CD4-positive, alpha-beta T cell treated with Interleukin-17A for 1 hour (primary cell): ENCODE results near the gene MICAL1.

Experiments
- DNase-seq: peaks from one replicate; pipeline ENCODE4 v3.0.0-alpha.2; 2020

The MICAL1 gene

DNA sequence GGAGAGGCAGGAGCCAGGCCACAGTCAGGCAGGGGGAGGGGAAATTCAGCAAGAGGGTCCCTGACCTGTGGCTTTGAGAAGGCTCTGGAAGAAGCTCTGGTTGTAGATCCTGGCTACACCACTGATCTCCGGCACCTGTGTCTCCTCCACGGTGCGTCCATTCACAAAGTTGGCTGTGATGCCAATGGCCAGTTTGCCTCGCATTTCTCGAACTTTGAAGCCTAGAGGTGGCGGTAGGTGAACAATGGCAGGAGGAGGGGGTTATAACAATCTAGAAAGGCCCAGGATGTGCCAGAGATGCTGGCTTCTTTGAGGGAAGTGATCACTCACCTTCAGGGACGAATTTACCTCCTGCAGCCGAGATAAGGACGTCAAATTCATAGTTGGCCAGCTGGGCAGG, 3.4 kb downstream of the MICAL1 start:
- no peak for DNase-seq

DNA sequence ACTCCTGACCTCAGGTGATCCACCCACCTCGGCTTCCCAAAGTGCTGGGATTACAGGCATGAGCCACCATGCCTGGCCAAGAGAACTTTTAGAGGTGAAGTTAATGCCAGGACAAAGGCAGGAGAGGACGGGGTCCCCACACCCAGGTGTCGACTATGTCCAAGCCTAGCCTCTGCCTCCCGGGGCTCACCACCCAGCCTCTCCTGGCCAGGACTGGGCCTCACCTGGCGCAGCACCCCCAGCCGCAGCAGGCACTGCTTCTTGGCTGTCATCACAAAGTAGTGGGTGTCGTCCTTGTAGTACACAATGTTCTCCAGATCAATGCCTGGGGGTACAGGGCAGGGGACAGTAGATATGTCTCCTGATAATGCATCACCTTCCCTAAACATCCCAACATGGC, 4.2 kb downstream of the MICAL1 start:
- DNase-seq, result no peak

DNA sequence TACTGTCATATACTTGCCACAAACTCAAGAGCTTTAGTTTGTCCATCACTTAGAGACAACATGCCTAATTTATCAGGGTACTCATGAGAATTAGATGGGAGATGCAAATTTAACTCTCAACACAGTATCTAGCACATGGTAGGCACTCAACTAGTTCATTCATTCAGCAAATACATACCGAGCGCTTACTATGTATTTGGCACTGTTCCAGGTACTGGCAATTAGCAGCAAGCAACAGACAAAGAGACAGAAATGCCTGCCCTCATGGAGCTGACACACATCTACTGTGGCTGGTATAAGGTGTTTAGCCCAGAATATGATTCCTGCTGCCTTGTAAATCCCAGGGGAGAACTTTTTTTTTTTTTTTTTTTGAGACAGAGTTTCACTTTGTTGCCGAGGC, 4.8 kb downstream of the MICAL1 start:
- no peak for DNase-seq

DNA sequence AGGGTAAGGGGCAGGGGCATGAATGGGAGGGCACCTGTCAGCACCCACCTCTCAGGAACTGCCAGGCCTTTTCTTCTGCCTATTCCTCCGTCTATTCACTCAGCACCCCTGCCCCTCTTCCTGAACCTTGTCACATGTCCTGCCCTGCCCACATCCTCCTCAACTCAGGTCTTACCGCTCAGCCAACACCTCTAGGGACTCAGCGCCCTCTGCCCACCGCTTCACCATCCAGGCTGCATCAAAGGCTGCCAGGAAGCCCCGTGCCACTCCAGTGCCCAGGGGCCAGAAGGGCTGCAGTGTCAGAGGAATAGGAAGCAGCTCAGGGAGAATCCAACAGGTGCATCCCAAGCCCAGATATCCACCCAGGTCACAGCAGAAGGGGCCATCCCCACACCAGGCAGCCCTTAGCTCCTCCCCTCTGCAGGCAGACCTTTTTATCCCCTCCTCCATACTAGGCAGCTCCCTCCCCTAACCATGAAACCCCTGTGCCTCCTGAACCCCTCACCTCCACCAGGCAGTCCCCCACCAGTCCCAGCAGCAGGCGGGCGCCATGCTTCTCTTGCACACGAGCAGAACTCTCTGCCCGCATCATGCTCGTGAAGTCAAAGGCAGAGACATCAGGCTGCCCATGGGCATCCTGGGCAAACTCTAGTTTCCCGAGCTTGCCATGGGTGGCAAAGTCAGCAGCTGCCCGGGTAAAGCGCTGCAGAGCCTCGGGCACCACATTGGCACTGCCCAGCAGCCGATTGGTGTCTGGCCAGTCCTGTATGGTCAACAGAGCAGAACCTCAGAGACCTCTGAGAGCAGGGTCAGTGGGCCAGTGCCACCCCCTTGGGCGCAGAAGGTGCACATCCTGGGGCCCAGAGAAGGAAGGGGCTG, 5.5 kb downstream of the MICAL1 start:
- DNase-seq, result peak; percentile 55

DNA sequence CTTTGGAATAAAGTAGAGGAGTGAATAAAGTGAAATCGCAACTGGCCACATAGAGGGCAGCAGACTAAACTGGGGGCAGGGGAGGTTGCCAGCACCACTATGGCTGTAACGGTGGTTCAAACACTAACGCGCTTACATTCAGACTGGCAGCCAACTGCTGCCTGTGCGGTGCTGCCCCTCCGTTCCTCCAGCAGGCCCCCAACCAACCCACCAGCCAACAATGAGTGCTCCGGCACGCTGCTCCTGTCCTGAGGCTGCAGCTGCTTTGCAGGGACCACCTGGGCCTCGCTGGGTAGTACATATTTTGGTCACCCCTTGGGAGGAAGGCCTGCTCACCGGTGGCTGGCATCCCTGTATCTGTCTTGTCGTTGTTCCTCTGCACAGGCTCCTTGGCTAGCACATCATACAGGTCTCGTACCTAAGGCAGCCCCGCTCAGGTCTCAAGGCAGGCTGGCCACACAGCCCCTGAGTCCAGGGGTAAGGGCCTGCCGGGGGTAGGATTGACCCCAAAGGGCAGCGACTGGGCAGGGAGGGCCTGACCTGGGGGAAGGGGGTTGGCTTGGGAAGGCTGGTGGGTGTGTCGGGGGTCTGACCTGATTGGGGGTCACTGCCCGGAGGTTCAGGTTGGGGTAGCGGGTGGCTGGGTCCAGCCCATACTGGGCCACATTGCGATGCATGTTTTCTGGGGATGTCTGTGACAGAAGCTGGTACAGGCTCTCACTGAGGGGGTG, 6.3 kb downstream of the MICAL1 start:
- DNase-seq, result no peak

DNA sequence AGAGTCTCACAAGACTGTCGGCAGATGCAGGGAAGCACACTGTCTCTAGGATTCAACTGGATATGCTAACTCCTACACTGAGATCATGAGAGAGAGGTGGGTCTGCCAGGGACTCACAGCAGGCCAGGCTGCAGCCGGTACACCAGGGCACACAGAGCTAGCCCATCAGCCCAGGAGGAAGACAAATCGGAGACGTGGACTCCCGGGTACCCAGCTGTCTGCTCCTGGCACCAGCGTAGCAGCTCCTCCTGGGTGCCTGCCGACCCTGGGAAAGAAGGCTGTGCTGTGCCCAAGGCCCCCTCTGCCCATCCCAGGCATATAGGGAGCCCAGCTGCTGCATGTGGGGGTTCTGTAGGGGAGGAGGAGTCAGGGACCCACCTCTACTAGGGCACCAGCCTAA, 7.0 kb downstream of the MICAL1 start:
- DNase-seq, result no peak

DNA sequence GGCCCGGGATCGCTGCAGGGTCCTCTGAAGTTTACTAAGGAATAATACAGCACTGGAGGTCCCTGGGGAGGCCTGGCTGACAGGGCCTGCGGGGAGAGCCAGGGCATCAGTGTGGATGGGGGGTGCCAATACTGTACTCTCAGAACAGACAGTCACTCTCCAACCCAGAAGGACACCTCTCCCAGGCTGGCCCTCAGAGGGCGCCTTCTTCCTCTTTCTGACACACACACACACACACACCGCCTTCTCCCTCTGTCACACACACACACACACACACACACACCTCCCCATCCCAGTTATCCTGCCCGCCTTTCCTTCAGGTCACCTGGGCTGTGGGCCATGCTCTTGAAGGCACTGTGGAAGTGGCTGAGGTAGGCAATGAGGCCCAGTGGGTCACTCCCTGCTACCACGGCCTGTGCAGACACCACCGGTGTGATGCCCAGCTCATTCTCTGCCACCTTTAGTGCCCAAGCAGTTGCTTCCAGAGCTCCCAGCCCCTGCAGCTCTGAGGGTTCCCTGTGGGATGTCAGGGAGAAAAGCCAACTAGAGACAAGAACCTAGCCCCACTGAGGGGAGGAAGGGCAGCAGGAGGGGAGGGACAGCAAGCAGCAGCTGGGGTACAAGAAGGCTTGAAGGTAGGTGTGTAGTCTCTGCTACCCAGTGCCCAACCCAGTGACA, 7.6 kb downstream of the MICAL1 start:
- no peak for DNase-seq

DNA sequence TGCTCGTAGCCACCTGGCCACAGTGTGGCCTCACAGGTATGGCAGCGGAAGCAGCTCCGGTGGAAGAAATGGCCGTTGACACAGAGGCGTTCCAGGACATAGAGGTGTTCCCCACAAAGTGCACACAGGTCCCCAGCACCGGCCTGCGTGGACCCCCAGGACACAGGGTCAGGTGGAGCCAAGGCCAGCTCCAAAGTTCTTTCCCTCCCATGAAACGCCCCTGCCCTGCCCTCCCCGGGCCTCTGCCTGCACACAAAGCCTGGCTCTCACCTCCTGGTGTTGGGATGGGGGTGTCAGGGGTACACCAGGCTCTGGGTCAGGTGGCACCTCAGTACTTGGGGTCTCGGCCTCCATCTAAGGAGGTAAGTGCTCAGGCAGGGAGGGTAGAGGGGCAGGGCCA, 8.5 kb downstream of the MICAL1 start:
- DNase-seq, result no peak

DNA sequence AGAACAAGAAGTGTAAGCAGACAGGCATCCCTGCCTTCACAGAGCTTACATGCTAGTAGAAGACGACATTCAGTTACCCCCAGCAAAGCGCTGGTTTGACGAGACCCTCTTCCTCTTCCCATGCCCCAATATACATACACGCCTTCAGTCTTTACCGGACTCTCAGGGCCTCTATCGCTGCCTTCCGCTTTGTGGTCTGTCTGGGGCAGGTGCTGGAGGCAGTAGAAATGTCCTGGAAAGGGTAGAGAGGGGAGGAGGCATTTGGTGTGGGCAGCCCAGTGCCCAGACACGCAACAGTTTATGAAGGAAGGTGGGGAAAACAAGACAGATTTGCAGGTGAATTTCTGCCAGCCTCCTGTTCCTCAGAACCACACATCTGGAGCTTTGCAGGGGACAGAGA, 9.0 kb downstream of the MICAL1 start:
- no peak for DNase-seq

DNA sequence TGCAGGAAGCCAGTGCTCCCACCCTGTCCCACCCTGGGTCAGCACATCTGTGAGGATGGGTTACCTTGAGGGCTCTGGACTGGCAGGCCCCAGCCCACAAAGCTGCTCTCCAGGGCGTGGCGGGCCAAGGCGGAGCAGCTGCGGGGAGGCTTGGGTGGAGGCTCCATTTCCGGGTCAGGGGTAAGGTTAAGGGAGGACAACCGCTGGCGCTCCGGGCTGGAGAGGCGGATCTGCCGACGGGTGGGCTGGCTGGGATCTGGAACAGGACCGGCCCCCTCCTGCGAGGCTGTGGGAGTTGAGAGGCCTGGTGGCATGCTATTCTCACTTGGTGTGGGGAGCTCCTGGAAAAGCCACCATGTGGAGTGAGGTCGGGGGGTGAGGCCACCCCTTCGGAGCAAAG, 9.5 kb downstream of the MICAL1 start:
- DNase-seq, result no peak

DNA sequence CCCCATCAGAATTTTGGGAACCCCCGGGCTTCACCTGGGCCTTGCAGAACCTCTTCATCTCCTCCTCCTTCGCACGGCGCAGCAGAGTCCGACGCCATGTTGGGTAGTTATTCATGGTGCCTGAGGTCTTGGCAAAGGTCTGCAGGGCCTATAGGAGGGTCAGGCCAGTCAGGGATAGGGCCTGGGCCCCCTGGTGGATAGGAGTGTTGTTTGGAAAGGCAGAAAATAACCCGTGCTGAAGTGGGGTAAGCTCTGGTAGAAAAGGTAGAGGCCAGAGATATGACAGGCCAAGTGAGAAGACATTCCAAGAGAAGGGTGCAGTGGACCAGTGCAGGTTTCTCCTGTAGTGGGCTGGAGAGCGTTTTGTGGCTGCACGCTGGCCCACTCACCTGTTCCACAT, 10.2 kb downstream of the MICAL1 start:
- DNase-seq, result no peak

DNA sequence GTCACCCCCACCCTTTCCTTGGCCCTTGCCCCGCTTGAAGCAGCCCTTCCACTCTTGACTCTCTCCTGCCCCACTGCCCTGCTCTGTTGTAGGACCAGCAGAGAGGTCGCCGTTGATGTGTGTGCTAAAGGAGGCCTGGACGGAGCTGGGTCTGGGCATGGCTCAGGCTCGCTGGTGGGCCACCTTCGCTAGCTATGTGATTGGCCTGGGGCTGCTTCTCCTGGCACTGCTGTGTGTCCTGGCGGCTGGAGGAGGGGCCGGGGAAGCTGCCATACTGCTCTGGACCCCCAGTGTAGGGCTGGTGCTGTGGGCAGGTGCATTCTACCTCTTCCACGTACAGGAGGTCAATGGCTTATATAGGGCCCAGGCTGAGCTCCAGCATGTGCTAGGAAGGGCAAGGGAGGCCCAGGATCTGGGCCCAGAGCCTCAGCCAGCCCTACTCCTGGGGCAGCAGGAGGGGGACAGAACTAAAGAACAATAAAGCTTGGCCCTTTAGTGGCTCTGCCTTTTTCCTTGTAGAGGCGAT, 12.1 kb downstream of the MICAL1 start:
- no peak for DNase-seq

DNA sequence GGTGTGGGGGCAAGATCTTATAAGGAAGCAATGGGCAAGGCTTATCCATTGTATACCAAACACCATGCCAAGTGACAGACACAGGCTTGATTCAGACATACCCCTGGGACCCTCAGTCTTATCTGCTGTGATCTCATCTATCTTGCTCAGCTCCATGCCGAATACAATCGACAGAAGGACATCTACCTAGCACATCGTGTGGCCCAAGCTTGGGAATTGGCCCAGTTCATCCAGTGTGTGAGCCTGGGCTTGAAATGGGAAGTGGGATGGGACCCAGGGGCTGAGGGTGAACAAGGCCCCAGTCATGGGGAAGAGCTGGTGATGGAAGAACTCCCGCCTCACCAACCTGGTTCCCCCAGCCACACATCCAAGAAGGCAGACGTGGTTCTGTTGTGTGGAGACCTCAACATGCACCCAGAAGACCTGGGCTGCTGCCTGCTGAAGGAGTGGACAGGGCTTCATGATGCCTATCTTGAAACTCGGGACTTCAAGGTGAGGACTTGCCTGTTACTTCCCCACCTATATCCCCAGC, 13.1 kb downstream of the MICAL1 start:
- DNase-seq, result no peak

DNA sequence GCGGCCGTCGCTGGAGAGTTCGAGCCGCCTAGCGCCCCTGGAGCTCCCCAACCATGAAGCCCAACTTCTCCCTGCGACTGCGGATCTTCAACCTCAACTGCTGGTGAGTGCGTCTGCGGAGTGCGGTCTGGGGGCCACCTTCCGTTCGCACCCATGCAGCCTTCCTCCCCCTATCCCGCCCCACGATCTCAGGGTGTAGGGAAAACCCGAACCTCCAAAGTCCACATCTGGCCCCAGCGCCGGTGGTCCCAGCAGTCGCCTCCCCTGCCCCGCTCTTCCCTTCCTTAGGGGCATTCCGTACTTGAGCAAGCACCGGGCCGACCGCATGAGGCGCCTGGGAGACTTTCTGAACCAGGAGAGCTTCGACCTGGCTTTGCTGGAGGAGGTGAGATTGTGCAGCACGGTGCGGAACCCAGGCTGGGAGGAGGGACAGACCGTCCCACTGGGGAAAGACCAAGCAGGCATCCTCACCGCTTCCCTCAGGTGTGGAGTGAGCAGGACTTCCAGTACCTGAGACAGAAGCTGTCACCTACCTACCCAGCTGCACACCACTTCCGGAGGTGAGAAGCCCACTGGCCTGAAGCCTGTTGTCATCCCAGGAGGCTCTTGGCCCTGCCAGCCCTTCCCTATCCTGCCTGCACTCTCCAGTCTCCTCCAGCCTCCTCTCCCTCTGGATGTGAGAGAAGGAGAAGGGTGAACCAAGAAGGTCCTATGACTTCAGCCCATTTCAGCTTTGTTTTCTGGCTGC, 14.3 kb downstream of the MICAL1 start:
- DNase-seq, result peak; percentile 62

DNA sequence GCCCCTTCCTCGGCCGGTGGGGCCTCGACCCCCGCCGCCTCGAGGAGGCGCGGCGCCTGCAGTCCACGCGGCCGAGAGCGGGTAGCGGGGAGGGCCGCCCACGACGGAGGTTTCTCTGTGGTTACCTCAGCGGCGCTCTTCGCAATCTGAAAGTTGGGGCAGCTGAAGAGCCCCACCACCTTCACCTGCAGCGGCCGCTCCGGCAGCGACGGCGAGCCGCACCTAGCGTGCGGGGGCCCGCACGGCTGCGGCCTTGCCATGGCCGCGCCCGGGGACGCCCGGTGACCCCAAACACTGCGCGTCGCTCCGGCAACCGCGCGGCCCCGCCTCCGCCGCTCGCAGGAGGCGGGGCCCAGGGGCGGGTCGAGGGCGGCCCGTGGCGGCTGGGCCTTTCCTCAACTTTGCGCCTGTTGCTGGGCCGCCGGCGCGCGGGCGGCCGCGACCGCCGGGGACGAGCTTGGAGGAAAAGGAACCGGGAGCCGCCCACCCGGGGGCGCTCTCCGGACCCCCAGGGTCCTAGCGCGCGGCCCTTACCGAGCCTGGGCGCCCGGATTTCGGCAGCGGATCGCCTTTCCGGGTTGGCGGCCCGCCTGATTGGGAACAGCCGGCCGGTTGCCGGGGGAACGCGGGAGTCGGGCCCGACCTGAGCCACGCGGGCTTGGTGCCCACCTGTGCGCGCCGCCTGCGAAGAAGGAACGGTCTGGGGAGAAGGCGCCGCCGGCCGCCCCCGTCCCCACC, 15.1 kb downstream of the MICAL1 start, which contains the start of the genes PPIL6 and SMPD2:
PPIL6 (minus strand) TSS at position 298 of the 738 bp plus-strand sequence; CDS start at position 260, 38 bp downstream.
SMPD2 (plus strand) TSS at position 394 of the 738 bp plus-strand sequence. CDS start 398 bp downstream, outside the sequence.
- peak; percentile 85 for DNase-seq

DNA sequence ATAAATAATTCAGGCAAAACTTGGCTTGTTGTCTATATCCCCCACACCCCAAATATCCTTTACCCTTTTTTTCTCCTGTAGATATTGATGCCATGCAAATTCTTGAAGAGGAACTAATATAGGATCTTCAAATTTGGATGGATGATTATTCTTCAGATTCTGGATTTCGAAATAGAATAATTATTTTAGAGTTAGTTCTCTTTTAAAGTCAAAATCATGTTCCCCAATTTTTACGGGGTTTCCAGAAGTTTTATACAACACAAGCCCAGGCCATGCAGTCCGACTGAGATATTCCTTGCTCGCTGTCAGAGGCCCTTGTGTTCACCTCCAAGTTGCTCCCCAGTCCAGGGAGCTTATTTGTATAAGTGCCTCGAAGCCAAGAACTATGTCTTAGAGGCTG, 19.5 kb downstream of the MICAL1 start:
- DNase-seq, result no peak

DNA sequence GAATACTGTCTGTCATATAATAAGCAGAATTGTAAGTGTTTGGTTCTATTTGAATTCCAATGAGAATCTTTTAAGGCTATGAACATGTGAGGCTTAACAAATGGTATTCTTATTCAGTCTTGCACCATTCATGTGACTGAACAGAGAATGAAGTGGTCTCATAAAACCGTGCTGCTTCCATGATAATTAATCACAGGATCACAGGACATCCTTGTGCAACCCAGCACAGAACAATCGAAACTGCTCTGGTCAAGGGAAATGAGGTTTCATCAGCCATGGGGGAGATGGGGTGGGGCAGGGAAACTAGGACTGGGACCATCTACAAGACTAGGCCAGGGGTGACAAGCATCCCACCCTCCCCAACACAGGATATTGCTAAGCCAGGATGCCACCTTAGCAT, 21.1 kb downstream of the MICAL1 start:
- DNase-seq, result no peak

DNA sequence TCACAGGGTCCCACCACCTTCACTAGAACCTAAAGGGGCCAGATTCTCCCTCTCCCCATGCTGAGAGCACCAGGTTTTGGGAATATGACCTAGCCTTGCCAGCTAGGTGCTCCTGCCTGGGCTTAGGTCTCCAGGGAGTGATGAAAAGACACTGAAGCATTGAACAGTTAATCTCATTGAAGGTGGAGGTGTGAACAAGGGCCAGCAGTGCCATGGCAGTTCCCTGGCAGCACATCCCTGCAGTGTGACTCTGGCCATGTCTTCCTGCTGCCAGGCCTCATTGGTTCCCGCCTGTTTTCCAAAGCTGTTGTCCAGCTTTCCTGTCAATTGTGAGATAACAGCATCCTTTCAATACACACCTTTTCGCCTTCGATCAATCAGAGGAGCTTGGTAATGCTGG, 26.1 kb downstream of the MICAL1 start:
- no peak for DNase-seq

DNA sequence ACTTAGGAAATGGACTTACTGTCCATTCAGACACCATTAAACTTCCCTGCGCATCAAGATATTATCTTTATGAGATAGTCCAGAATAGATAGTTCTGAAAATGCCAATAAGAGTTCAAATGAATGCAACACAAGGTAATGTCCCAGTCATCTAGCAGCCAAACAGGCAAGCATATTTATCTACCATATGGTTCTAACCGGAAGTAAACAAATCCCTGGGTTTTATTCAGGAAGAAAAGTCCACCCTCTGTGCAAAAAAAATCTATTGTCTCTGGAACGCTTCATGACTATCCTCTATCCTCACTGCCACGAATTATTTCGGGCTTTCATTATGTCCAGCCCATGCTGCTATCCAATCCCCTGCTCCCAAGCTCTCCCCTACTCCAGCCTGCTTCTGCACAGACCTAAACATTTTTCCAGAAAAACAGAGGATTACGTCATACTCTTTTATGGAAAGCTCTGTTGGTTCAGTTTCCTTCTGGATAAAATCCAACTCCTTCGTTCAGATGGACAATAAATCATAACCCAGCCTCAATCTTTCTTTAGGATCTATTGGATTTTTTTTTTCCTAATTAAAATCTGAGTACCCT, 26.6 kb downstream of the MICAL1 start:
- DNase-seq, result no peak

DNA sequence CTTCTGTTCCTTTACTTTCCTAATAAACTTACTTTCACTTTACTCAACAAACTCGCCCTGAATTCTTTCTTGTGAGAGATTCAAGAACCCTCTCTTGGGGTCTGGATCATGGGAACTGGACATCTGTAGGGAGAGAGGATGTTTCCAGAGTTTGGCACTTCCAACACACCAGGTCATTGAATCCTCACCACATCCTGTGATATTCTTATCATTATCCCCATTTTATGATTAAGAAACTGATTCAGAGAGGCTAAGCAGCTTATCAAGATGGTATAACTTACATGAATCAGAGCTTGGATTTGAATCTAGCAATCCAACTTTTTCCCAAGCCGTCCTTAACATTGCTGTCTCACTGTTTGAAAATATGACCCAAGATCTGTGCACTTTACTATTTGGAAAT, 30.6 kb downstream of the MICAL1 start:
- no peak for DNase-seq

DNA sequence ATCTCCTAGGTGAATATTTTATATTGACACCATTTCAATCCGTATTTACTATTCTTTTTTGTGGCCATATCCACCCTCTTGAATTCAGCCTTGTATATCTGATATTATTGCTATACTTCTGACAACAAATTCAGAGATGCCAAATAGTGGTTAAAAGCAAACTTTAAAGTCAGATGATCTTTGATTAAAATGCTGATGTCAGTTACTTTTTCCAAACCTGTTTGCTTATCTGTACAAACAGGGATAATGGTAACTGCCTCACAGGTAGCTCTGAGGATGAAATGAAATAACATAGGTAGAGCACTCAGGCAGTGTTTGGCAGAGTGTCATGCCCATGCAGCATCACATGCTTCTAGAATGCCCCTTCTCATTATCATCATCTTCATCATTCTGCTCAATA, 34.4 kb downstream of the MICAL1 start:
- no peak for DNase-seq
